Mesenteric fat pad (tissue), 1 donor: ENCODE measurements around the gene INPP5A. TPM values are rescaled to one million over a fixed set of nuclear protein-coding genes. Genes with fewer than 3 reads are reported as not detected.
"Not testable (repeated sequence)": the region's sequence is repeated elsewhere in the genome, so short reads cannot be mapped to it uniquely, and the experiment has no call there.

Experiments used
- DNase-seq: peaks from one replicate; pipeline ENCODE4 v3.0.0-alpha.2; 2020; ENCODE audit warnings: low spot score
- long read RNA-seq: library from polyadenylated mRNA; unstranded; transcript quantifications from one replicate; pipeline ENCODE4 v2.0.0, GENCODE V29; 2020
- total RNA-seq: library from RNA; stranded (reverse); fragmentation: NEBNext Ultra II Directional; extraction: Animal tissue kit (Norgen Biotek cat#: 25700); gene quantifications from one replicate; pipeline ENCODE4 v1.2.1, GENCODE V29; 2021
- donor health status: DM: yes; HTN: yes; CAD: no.

Gene INPP5A
- total RNA-seq = 30.5 TPM
- long read RNA-seq, partial matches to known transcripts = 0 of 11 reads
- long read RNA-seq, other reads (novel, unspliced or antisense) = 11 of 11 reads

DNA sequence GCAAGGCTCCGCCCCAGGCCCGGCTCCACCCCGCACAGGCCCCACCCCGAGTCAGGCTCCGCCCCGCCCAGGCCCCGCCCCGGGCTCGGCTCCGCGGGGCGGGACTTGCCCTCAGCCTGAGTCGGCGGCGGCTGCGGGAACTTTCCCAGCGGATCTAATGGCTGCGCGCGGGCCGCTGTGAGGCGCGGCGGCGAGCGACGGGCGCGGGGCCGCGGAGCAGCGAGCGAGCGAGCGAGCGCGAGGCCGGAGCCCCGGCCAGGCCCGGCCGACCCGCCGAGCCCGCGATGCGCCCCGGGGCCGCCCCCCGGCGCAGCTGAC is at the start of gene INPP5A:
Gene INPP5A, plus strand, starts transcription at position 104 of the 318 bp plus-strand sequence. CDS start 310 bp downstream, outside the sequence.
- DNase-seq = no peak

- DNase-seq = peak; percentile 72
Measured at GRCh38 chr10:132488231-132488821, 49.3 kb upstream of the INPP5A start.

DNA sequence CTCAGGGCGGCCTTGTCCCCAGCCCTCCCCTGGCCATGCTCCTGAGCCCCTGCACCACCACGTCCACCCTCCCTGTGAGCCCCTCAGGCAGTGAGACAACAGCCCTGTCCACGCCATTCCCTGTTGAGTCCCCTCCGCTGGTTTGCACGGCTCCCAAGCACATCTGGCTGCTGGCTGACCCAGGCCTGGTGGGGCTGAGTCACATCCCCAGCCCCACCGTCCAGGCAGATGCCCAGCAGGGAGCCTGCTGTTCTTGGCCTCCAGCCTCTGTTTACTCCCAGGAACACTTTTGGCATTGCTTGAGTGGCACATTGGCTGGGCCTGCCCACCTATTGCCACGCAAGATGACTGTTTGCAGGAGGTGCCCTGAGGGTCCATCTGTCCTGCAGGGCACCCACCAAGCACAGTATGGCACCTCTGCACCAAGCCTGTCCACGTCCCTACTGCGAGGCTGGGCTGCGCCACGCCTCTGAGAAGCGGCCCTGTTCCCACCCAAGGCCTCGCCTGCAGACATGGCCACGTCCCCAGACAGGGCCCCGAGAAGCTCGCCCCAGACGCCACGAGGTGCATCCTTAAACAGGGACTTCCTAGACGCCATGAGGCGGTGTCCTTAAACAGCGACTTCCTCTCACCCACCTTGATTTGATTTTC is 48.4 kb upstream of the INPP5A start:
- DNase-seq = peak; percentile 64

DNA sequence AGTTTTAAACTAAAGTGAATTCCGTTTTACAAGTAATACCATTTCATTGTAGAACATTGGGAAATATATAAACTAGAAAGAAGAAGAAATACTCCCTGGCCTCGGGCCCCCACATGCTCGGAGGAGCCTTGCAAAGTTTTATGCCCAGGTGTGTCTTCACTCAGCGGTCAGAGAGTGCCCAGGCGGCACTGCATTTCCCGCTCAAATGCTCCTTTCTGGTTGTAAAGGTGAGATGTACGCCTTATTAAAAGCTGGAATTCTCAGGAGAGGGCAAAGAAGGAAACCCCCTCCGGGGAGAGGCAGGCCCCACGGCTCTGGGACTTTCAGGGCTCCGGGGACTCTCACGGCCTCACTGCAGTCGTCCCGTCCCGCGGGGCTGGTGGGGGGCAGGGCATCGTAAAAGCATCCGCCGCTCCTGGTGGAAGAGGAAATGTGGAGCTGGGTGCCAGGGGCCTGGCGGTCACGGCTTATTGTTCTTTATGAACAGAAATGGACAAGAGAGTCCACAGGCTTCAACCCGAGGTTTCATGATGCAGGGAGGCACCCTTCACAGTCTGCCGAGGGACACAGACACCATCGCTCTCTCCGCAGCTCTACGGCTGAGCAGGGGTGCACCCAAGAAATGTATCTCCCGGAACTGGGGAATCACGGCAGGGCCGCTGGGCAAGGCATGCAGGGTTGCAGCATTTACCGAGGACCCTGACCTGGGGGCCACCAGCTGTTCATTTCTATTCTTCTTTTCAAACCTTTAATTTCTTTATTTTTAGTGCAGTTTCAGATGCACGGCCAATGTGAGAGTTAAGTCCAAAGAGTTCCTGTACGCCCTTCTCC is 47.7 kb upstream of the INPP5A start:
- no peak for DNase-seq

DNA sequence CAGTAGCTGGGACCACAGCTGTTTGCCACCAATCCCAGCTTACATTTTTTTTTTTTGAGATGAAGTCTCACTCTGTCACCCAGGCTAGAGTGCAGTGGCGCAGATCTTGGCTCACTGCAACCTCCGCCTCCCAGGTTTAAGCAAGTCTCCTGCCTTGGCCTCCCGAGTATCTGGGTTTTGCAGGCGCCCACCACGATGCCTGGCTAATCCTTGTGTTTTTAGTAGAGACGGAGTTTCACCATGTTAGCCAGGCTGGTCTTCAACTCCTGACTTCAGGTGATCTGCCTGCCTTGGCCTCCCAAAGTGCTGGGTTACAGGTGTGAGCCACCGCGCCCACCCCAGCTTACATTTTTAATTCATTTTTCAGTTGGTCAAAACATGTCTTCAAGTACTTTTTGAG is 46.1 kb upstream of the INPP5A start:
- not testable (repeated sequence) for DNase-seq

DNA sequence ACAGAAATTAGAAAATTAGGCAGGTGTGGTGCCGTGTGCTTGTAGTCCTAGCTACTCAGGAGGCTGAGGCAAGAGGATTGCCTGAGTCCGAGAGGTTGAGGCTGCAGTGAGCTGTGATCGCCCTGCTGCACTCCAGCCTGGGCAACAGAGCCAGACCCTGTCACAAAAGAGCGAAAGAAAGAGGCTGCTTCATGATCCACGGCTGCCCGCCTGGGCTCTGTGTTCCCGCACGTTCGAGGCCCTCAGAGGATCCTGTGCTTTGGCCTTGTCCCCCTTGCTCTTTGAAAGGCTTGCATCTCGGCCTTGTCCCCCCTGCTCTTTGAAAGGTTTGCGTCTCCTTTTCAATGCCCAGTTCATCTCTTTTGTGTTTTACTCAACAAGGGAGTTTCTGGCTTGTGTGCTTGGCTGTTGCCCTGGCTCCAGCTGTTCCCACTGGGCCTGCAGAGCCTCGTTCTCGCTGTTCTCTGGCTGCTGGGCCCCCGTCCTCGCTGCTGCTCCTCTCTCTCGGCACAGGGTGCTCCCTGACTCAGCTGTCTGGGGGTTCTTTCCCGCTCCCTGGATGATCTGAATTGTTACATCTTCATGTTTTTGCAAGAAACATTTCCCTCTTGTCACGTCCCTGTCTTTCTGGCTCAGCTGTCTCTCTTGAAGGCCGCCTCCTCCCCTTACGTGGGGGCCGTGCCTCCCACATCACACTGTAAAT is 45.1 kb upstream of the INPP5A start:
- DNase-seq = peak; percentile 86

GRCh38 chr10:132493246-132493755 is 44.3 kb upstream of the INPP5A start:
- no peak for DNase-seq

GRCh38 chr10:132493756-132494290 is 43.8 kb upstream of the INPP5A start:
- peak; percentile 82 for DNase-seq

- DNase-seq = no peak
Measured at GRCh38 chr10:132494866-132495630, 42.5 kb upstream of the INPP5A start.

DNA sequence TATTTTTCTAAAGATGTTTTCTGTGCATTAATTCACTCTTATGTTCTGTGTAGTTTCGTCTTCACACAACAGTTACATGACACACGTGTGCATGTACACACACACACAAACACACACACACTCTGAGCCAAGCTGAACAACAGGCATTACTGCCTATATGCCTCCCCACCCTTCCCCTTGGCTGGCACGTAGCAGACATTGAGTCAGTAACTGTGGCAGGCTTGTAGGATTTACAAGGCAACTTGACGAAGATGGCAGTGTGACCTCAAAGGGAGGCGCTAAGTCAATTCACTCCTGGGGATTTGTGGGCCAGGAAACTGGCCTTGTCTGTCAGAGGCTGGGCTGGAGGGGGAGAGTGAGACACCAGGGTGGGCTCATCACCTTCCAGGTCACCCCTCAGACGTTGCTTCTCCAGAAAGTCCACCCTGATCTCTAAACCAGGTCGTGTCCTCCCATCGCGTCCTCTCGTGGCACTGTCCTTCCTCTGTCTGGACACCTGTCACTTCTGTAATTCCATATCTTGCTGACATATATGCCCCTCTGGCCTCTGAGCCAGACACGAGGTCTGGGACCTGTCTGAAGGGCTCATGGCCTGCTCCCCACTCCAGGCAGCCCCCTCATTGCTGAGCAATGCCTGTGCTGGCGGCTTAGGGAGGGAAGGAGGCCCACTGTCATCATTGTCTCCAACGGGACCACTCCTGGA is 41.1 kb upstream of the INPP5A start:
- DNase-seq = no peak

GRCh38 chr10:132497063-132497680 is 40.4 kb upstream of the INPP5A start:
- peak; percentile 74 for DNase-seq

- DNase-seq = peak; percentile 79
Measured at GRCh38 chr10:132497861-132498561, 39.6 kb upstream of the INPP5A start.

- DNase-seq = no peak
Measured at GRCh38 chr10:132498562-132499366, 38.8 kb upstream of the INPP5A start.

- peak; percentile 51 for DNase-seq
Measured at GRCh38 chr10:132499367-132499685, 38.3 kb upstream of the INPP5A start.

DNA sequence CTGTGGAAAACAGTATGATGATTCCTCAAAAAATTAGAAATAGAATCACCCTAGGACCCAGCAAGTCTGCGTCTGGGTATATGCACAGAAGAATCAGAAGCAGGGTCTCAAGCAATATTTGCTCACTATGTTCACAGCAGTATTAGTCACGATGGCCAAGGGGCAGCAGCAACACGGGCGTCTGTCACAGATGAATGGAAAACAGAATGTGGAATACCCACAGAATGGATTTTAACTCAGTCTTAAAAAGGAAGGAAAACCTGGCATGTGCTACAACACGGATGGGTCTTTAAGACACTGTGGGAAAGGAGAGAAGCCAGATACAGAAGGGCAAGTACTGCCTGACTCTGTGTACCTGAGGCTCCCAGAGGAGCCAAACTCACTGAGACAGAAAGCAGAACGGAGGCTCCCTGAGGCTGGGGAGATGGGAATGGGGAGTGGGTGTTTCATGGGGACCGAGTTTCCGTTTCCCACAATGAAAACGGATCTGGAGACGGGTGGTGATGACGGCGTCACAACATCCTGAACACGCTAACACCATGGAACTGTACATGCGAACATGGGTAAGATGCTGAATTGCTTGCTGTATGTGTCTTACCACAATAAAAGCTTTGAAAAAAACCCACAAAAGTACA is 36.7 kb upstream of the INPP5A start:
- no peak for DNase-seq

DNA sequence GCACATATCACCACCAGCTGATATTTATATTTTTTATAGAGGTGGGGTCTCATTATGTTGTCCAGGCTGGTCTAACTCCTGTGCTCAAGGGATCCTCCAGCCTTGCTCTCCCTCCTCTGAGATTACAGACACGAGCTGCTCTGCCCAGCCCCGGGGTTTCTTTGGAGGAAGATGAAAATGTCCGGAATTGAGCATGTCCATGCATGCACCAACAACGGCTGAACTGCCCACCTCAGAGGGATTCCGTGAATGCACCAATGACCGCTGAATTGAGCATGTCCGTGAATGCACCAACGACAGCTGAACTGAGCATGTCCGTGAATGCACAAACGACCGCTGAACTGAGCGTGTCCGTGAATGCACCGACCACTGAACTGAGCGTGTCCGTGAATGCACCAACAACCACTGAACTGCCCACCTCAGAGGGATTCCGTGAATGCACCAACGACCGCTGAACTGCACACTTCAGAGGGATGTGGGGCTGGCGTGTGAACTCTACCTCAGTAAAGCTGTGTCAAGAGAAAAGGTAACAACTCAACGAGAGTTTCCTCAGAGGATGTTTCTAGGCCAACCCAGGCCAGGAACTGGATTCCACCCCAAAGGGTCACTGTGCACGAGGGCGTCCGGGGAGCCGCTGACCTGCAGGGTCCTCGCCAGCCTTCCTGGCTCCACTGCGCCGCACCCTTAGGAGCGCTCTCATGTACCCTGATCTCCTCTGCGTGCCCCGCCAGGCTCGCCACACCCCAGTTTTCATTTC is 34.9 kb upstream of the INPP5A start:
- no peak for DNase-seq
